NK-92 (cell line): ENCODE results near the gene PIEZO2.

ENCODE experiments used
- DNase-seq: peaks from one replicate; lab custom pipeline; 2025; ENCODE audit not compliant: unreplicated experiment; lab: John Stamatoyannopoulos, UW

The PIEZO2 gene

GRCh38 chr18:11033503-11033902, 115.9 kb downstream of the PIEZO2 start:
- DNase-seq, result no peak

GRCh38 chr18:11031966-11032365, 117.4 kb downstream of the PIEZO2 start:
- no peak for DNase-seq

DNA sequence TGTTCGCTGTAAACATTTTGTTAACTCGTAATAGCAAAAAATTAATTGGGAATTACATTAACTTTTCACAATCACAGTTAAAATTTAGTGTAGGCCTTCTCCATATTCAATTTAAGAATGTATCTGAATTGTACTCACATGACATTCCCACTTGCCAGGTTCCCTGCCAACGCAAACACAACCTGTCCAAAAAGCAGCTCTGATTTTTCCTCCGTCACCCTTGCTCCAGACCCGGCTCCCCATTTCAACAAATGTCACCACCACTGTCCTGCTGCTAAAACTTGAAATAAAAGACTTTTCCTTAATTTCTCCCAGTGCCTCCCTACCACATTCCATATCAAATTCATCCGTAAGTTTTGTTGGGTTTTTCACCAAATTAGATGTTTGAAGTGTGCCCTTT, 120.3 kb downstream of the PIEZO2 start:
- DNase-seq, result no peak

- no peak for DNase-seq
Measured at GRCh38 chr18:11027862-11028261, 121.5 kb downstream of the PIEZO2 start.

GRCh38 chr18:11025671-11026070, 123.7 kb downstream of the PIEZO2 start:
- no peak for DNase-seq

GRCh38 chr18:11024928-11025669, 124.3 kb downstream of the PIEZO2 start:
- DNase-seq, result no peak

GRCh38 chr18:11021477-11021876, 127.9 kb downstream of the PIEZO2 start:
- DNase-seq, result no peak

DNA sequence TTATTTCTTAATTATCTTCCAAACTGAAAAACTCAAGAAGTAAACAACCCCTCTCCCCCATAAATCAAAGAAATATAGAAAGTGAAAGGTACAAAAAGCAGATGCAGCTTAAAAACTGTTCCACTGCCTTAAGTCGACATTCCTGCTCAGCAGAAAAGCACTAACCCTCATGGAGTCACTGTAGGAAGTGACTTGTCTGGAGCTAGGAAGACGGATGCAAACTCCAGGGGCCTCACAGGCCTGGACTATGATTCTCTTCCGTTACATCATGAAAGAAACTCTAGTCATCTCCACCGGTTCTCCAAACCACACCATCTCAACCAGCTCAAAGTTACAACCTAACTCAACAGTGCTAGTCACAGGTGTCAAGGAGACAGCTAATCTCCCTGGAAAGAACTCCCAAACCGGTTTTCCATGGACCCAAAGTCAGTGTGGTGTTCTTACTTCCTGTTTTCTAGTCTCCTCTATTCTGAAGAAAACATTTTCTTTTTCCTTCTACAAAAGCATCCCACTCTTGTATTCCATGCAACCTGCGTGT, 128.4 kb downstream of the PIEZO2 start:
- no peak for DNase-seq

DNA sequence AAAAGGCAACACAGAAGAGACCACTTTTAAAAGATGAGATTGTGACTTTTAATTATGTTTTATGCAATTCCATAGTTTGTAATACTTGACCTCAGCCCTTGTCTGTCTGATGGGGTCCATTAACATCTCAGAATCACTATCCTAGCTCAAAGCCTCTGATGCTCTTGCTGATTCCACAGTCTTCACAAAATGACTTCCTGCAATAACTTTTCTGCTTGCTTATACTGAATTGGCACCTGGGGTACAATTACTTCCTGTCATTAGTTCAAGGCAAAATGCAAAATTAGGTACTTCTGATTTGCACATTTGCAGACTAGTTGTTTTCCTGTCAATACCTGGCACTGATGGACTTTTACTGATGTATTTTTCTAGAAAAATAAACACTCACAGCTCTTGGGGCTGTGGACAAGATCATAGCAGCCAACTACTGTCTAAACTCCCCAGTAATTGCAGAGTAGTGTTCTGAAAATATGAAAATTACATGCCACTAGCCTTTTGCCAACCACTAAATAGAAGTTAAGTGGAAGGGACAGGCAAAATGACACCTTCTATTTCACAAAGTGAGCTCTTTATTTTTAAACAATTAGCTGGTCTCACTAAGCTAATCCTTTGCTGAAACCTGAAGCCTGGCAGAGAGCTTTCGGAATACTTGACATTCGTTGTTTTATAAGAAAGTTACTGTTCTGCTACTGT, 129.1 kb downstream of the PIEZO2 start:
- no peak for DNase-seq

GRCh38 chr18:11019295-11020105, 129.9 kb downstream of the PIEZO2 start:
- DNase-seq, result no peak

- no peak for DNase-seq
Measured at GRCh38 chr18:11009869-11010268, 139.5 kb downstream of the PIEZO2 start.

GRCh38 chr18:11009147-11009546, 140.2 kb downstream of the PIEZO2 start:
- DNase-seq, result no peak

- DNase-seq, result no peak
Measured at GRCh38 chr18:11008505-11008904, 140.9 kb downstream of the PIEZO2 start.

GRCh38 chr18:11005528-11005927, 143.8 kb downstream of the PIEZO2 start:
- no peak for DNase-seq

DNA sequence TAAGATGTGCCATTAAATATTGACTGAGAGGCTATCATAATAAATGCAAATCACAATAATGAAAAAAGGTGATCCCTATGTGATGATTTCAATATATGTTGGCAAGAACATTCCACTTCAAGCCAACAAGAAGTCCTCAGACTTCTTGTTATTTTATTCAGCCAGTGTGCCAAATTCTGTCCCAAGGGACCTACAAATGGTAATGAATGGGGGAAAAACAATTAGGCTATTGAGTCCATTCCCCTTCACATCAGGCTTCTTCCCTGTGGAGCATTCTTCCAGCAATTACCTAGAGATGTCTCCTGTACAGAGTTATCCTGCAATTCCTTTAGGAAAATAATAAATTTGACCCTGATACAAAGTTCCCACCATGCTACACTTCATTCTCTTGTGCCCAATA, 144.4 kb downstream of the PIEZO2 start:
- DNase-seq, result no peak

DNA sequence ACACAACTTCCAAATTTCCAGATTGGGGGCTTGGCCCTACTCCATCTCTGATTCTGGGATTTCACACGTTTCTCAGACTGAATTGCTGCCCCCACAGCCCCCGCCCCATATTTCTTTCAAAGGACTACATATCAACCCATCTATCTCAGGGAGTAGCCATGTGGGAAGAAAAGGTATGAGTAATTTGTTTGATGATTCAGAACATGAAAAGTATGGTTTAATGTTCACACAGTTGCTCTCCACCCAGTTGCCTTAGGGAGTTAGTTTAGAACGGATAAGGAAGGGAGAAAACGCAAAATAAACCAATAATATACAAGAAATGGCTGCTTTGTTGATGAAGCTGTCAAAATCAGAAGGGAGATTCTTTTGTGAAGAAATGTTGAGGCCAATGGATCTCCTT, 145.1 kb downstream of the PIEZO2 start:
- DNase-seq, result no peak

DNA sequence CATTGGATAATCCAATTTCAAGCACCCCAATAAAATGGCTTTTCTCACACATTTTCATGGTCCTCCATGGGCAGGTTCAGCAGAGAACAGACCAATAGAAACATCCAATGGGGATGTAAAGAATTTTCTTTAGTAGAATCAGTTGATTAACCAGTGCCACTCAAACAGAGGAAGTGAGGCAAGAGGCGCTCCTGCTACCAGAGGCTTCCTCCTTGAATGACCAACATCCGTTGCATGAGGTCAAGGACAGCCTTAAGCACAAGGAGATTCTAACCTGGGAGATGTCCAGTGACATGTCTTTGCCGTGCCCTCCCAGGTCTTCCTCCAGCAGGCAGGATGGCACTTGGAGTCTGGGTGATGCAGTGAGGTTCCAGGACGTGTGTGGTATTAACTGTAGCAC, 146.6 kb downstream of the PIEZO2 start:
- no peak for DNase-seq

GRCh38 chr18:11002277-11002676, 147.1 kb downstream of the PIEZO2 start:
- DNase-seq, result no peak

DNA sequence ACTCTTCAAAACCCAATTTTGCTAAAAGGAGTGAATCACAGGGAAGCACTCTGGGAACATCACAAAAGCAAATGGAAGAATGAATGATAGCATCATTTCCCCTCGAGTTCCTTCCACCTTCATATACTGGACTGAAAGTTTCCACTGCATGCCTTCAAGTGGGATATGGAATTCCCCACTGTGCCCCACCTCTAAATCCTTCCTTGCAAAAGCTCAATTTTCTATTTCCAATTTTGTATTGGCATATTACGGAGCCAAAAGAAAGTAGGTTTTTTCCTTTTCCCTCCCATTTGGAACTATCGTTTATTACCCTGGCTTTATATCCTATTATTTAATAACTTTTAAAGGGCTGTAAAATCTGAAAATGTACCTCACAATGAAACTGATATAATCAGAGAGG, 149.3 kb downstream of the PIEZO2 start:
- DNase-seq, result no peak

GRCh38 chr18:10997885-10998284, 151.5 kb downstream of the PIEZO2 start:
- DNase-seq, result no peak

GRCh38 chr18:10995550-10995949, 153.8 kb downstream of the PIEZO2 start:
- no peak for DNase-seq

- DNase-seq, result no peak
Measured at GRCh38 chr18:10989486-10989885, 159.9 kb downstream of the PIEZO2 start.
